A549 (cell line): ENCODE measurements around the gene TRMU. TPM values are rescaled to one million over a fixed set of nuclear protein-coding genes. Genes with fewer than 3 reads are reported as not detected.

Experiments used
- ATAC-seq, 2 experiments: fragments of 200-7000 bp in 1 of 2; fragments of >200 bp in 1 of 2; cut with Nextera tagmentation in 1 of 2; cut with Tn5 transposase in 1 of 2; 3 replicates each; pipeline versions ENCODE4 v1.8.0 to v1.9.1; 2018 to 2020; ENCODE audit warnings: mild to moderate bottlenecking in 1 of 2, moderate library complexity in 1 of 2
- CTCF ChIA-PET: fragments of 300-600 bp; sonication (Branson Sonifier 250); formaldehyde crosslinking; extraction: SDS; loops from one replicate; lab custom pipeline; 2021; ENCODE audit warnings: antibody characterized with exemption, inconsistent platforms; lab: Yijun Ruan, JAX
- POLR2A ChIA-PET: fragments of 350-600 bp; formaldehyde crosslinking; extraction: SDS; loops from one replicate; lab custom pipeline; 2021; ENCODE audit warnings: antibody characterized with exemption, inconsistent platforms; lab: Yijun Ruan, JAX
- DNase-seq, 2 experiments: peaks; one replicate each; pipeline versions ENCODE4 v3.0.0 to v3.0.0-alpha.2; 2011 to 2016; ENCODE audit warnings: low read depth in 1 of 2, low spot score in 1 of 2
- FAIRE-seq: peaks from 2 replicates; lab custom pipeline; 2011; peaks lifted over from hg19 to GRCh38; lab: Jason Lieb, UNC
- H3K27ac ChIP-seq, 2 experiments: fragments of >200 bp; sonication (Bioruptor Twin); formaldehyde crosslinking; 3 replicates each; pipeline ENCODE4 v1.5.1; 2016 to 2017
- H3K4me1 ChIP-seq: fragments of >200 bp; sonication (Bioruptor Twin); formaldehyde crosslinking; 3 replicates; pipeline ENCODE4 v1.6.1; 2016
- H3K4me2 ChIP-seq: fragments of >200 bp; sonication (Bioruptor Twin); formaldehyde crosslinking; 3 replicates; pipeline ENCODE4 v1.6.1; 2016
- H3K4me3 ChIP-seq: fragments of >200 bp; sonication (Bioruptor Twin); formaldehyde crosslinking; 3 replicates; pipeline ENCODE4 v1.5.1; 2016
- H3K9me3 ChIP-seq: fragments of >200 bp; sonication (Bioruptor Twin); formaldehyde crosslinking; 3 replicates; pipeline ENCODE4 v1.6.1; 2016
- ATOH8 ChIP-seq: fragments of 250-450 bp; sonication (Bioruptor Pico); IDR thresholded peaks from 2 replicates; pipeline ENCODE4 v1.5.0; 2020; ENCODE audit warnings: low read depth, mild to moderate bottlenecking, moderate library complexity
- BCL3 ChIP-seq: fragments of >200 bp; sonication (Bioruptor Twin); formaldehyde crosslinking; IDR thresholded peaks from 3 replicates; pipeline ENCODE4 v1.6.1; 2016
- CBX8 ChIP-seq: fragments of 200-600 bp; sonication (generic); IDR thresholded peaks from 2 replicates; pipeline ENCODE4 v1.6.1; 2016
- CEBPB ChIP-seq, 2 experiments: fragments of >200 bp in 1 of 2; sonication (Bioruptor Twin) in 1 of 2; formaldehyde crosslinking in 1 of 2; IDR thresholded peaks; 2 replicates each; pipeline ENCODE4 v1.6.1; 2012 to 2016
- CHD4 ChIP-seq: fragments of 200-600 bp; sonication (generic); IDR thresholded peaks from 2 replicates; pipeline ENCODE4 v1.6.1; 2016; ENCODE audit warnings: antibody characterized with exemption, mild to moderate bottlenecking, borderline replicate concordance
- EHF ChIP-seq: fragments of 250-450 bp; sonication (Bioruptor Pico); IDR thresholded peaks from 2 replicates; pipeline ENCODE4 v1.5.0; 2020; ENCODE audit warnings: mild to moderate bottlenecking
- FOSB ChIP-seq: fragments of 250-450 bp; sonication (Bioruptor Pico); IDR thresholded peaks from 2 replicates; pipeline ENCODE4 v1.5.0; 2020; ENCODE audit warnings: mild to moderate bottlenecking, moderate library complexity
- GATA3 ChIP-seq: IDR thresholded peaks from 2 replicates; pipeline ENCODE4 v1.6.1; 2012; ENCODE audit warnings: borderline replicate concordance
- HDAC2 ChIP-seq: fragments of 200-600 bp; sonication (generic); IDR thresholded peaks from 2 replicates; pipeline ENCODE4 v1.6.1; 2016
- HES2 ChIP-seq: fragments of >200 bp; sonication (Bioruptor Twin); formaldehyde crosslinking; IDR thresholded peaks from 2 replicates; pipeline ENCODE4 v1.6.1; 2016
- HMGXB4 ChIP-seq: fragments of 250-450 bp; sonication (Bioruptor Pico); IDR thresholded peaks from 2 replicates; pipeline ENCODE4 v1.5.0; 2021; ENCODE audit warnings: mild to moderate bottlenecking, moderate library complexity, borderline replicate concordance
- JUN ChIP-seq, 2 experiments: fragments of >200 bp; sonication (Bioruptor Twin); formaldehyde crosslinking; IDR thresholded peaks; 2 replicates in 1 of 2; 3 replicates in 1 of 2; pipeline ENCODE4 v1.6.1; 2016 to 2017
- KDM5A ChIP-seq: fragments of 200-600 bp; sonication (generic); IDR thresholded peaks from 2 replicates; pipeline ENCODE4 v1.6.1; 2016; ENCODE audit warnings: antibody characterized with exemption, mild to moderate bottlenecking
- MAFK ChIP-seq: fragments of 450-650 bp; IDR thresholded peaks from 2 replicates; pipeline ENCODE4 v1.6.1; 2014; ENCODE audit not compliant: partially characterized antibody
- PBX3 ChIP-seq: IDR thresholded peaks from 2 replicates; pipeline ENCODE4 v1.6.1; 2012
- POLR2A ChIP-seq: IDR thresholded peaks from 2 replicates; pipeline ENCODE4 v1.6.1; 2012; ENCODE audit warnings: mild to moderate bottlenecking, low read length
- RAD21 ChIP-seq, 2 experiments: fragments of >200 bp in 1 of 2; sonication (Bioruptor Twin) in 1 of 2; formaldehyde crosslinking in 1 of 2; IDR thresholded peaks in 1 of 2; conservative IDR thresholded peaks in 1 of 2; 2 replicates in 1 of 2; 3 replicates in 1 of 2; pipeline ENCODE4 v1.6.1; 2012 to 2018; ENCODE audit warnings: inconsistent platforms in 1 of 2
- REST ChIP-seq: fragments of 200-600 bp; sonication (generic); IDR thresholded peaks from 2 replicates; pipeline ENCODE4 v1.6.1; 2016; ENCODE audit warnings: antibody characterized with exemption, mild to moderate bottlenecking, moderate library complexity
- RFX5 ChIP-seq: fragments of 450-650 bp; IDR thresholded peaks from 2 replicates; pipeline ENCODE4 v1.7.1; 2014; ENCODE audit warnings: antibody characterized with exemption, mild to moderate bottlenecking, moderate library complexity
- ZC3H11A ChIP-seq: fragments of 450-650 bp; IDR thresholded peaks from 2 replicates; pipeline ENCODE4 v1.6.1; 2014; ENCODE audit warnings: antibody characterized with exemption, mild to moderate bottlenecking
- ZNF302 ChIP-seq: fragments of 250-450 bp; sonication (Bioruptor Pico); IDR thresholded peaks from 2 replicates; pipeline ENCODE4 v1.9.0; 2021; ENCODE audit warnings: inconsistent platforms, mild to moderate bottlenecking, moderate library complexity
- WGBS: methylation state at CpG from one replicate; pipeline ENCODE4 v1.1.6; 2017; ENCODE audit errors: missing lambda C conversion rate; 5-methylcytosine and 5-hydroxymethylcytosine counted together
- polyA plus RNA-seq, 4 experiments: library from polyadenylated mRNA; depleted of rRNA in 3 of 4; stranded (reverse); fragments of >200 nt; fragmentation: RNase III in 1 of 4; extraction: RNeasy Plus Mini Kit Qiagen cat#74134 plus additional on column Dnase treatment in 1 of 4; gene quantifications; 2 replicates in 3 of 4; 3 replicates in 1 of 4; pipeline ENCODE4 v1.2.3, GENCODE V29; 2011 to 2017

TRMU gene
- polyA plus RNA-seq, 2 of the 4 experiments (the other 2 are of a cell fraction) = 33.4 to 44.1 TPM

GRCh38 chr22:46392137-46392844 lies 56.8 kb downstream of the TRMU start (continued):
- TF ChIP-seq ZNF302 = no peak

GRCh38 chr22:46393873-46394272 lies 58.4 kb downstream of the TRMU start:
- TF ChIP-seq FOSB (CRISPR knock-in tag) (no peak), CBX8 (no peak), MAFK (no peak), CHD4 (no peak), RAD21 (conservative IDR thresholded peaks at IDR 0.05 in 1 of 2, IDR thresholded peaks at IDR 0.05 in 1 of 2) (no peak), RFX5 (no peak), EHF (CRISPR knock-in tag) (no peak), HES2 (no peak), HMGXB4 (no peak), GATA3 (no peak), KDM5A (no peak), ZC3H11A (no peak)
- 92% methylated on average over 11 of the region's 14 CpGs for WGBS
- ChIA-PET POLR2A (no interaction called here), CTCF (interaction anchor here (1.4 to 5.0 kb wide), 2 partner anchors 22 to 27 kb away, joined by 3 to 18 read pairs; no protein-coding TSS in a partner anchor)
- Histone ChIP-seq H3K4me1 (no peaks in the 10 kb centered on the region), H3K27ac (no peak overlapping the region), H3K9me3 (no peaks in the 10 kb centered on the region), H3K4me2 (no peak overlapping the region), H3K4me3 (no peak overlapping the region)
- DNase-seq (no peak), ATAC-seq (no peak), FAIRE-seq (no peak)

GRCh38 chr22:46394622-46395021 lies 59.1 kb downstream of the TRMU start:
- no peak overlapping the region for H3K27ac ChIP-seq
- WGBS = 97% methylated on average over 10 of the region's 14 CpGs
- no peaks in the 10 kb centered on the region for H3K9me3 ChIP-seq
- no peak overlapping the region for H3K4me3 ChIP-seq
- H3K4me1 ChIP-seq = no peaks in the 10 kb centered on the region
- ATAC-seq (no peak), DNase-seq (no peak), FAIRE-seq (no peak)
- ChIA-PET POLR2A (no interaction called here), CTCF (interaction anchor here (5.0 kb wide), 1 partner anchor 27 kb away, joined by 18 read pairs; no protein-coding TSS in a partner anchor)
- no peak for TF ChIP-seq CEBPB (IDR thresholded peaks at IDR 0.05)
- no peak for TF ChIP-seq POLR2A
- no peak for TF ChIP-seq PBX3
- no peak for TF ChIP-seq HDAC2
- no peak for TF ChIP-seq BCL3
- TF ChIP-seq REST = no peak
- no peak for TF ChIP-seq JUN (IDR thresholded peaks at IDR 0.05)
- TF ChIP-seq MAFK = no peak
- TF ChIP-seq RFX5 = no peak
- no peak for TF ChIP-seq ATOH8 (CRISPR knock-in tag)
- no peak overlapping the region for H3K4me2 ChIP-seq
